Measurements from ENCODE around the gene LARP6. TPM values are rescaled to one million over a fixed set of nuclear protein-coding genes. Genes with fewer than 3 reads are reported as not detected.
A peak's percentile ranks its signal among the peaks of the same experiment; 100 is the strongest.
"Not testable (repeated sequence)": the region's sequence is repeated elsewhere in the genome, so short reads cannot be mapped to it uniquely, and the experiment has no call there.

LARP6 gene
- total RNA-seq, 1 donor from 2014 or later, result 9.4 TPM

DNA sequence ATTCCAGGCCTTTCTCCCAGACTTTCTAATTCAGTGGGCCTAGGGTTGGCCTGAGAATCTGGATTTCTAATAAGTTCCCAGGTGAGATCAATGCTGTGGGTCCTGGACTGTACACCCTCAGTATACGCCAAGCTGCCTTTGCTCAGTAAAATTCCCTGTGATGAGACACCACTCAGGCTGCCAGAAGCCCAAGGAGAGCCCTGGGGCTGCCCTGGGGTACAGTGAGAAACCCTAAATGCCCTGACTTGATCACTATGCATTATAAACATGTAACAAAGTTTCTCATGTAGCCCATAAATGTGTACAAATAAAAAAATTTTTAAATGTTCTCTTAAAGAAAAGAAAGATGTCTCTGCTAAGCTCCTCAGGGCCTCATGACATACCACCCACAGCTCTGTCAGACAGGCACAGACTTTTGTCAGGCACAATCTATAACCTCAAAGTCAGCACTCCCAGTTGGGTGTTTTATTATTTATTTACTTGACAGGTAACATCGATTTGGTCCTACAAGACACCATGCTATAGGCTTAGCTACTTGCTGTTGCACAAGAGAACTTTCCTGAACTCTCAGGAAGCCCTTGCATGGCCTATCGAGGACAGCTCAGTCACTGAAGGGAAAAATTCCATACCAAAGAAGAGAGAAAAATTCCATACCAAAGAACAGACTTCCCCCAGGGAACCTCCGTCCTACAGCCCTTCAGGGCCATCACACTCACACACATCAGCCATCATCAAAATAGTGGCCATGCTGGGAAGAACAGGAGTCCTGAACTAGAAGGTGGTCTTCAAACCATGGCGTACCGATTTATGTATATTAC lies 22.7 kb downstream of the LARP6 start:
- DNase-seq (ENCODE audit: low read depth in 2 of 2), result no peak

DNA sequence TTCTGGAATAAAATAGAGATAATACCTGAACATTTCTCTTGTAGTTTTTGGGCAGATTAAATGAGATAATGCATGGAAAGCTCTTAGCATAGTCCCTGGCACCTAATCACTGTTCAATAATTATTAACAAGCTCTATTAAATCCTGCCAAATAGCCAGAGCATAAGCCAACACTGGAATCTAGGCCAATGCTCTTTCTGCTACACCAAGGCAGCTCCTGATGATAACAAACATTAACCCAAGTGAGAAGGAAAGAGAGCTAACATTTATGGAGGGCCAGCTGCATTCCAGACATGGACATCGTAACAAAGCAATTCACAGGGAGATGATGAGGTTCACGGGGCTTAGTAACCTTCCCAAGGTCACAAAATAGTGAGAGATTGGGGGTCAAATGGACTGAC lies 23.3 kb downstream of the LARP6 start:
- no peak for DNase-seq (ENCODE audit: low read depth in 2 of 2)

DNA sequence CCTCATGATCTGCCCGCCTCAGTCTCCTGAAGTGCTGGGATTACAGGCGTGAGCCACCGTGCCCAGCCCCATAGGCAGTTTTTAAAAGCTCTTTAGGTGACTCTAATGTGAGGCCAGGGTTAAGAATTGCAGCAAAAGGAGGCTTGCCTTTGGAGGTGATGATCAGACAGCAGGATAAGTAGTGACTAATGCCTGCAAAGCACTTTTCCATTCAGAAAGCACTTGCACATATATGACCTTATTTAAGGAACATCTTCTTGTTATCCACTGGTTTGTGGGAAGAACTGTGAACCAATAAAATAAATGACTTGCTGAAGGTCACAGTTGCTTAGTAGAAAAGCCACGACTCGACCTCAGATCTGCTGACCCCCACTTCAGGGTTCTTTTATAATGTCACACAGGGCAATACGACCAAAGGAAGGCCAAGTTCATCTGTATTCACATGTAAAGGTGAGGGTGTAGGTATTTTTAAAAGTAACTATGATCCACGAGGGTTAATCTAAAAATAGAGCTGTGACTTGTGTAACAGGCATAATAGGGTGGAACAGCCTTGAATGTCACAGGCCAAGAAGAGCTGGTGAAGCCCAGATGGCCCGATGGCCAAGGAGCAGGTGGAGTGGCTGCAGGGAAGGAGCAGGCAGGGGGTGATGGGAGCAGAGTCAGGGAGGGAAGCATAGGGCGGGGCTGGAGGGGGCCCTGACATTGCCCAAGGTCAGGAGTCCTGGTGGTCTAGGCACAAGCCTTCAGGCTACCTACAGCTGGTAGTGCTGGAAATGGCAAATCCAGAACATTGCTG lies 24.4 kb downstream of the LARP6 start:
- DNase-seq (ENCODE audit: low read depth in 2 of 2), result no peak

DNA sequence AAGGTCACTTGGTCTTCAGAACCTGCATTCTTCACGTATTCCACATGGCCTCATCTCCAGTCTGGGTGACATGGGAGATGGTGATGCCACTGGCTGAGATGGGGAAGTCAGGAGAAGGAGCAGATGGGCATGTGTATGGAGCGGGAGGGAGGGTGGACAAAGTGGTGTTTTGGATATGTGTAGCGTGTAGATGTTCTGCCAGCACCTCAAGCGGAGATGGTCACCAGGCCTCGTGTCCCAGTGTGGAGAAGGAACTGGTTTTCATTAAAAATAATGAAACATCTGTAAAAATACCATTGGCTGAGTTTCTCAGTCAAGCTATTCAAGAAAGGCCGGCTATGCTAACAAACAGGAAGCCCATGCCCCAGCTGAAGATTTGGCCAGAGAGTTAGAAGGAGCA lies 26.2 kb downstream of the LARP6 start:
- DNase-seq (ENCODE audit: low read depth in 2 of 2), result no peak

DNA sequence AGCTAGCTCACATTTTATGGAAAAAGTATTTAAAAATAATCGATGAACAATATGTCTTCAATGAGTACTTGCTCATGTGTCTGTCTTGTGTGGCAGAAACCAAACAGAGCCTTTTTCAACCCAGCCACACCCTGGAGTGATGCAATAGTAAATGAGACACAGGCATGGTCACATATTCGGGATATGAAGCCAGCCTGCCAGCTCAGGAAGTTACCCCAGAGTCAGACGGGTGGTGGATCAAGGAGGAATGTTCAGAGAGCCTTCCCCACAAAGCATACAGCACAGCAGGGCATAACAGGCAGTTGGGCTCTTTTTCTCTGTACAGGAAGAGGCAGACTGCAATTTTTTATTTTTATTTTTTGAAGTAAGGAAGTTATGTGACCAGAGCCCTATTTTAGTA lies 27.3 kb downstream of the LARP6 start:
- DNase-seq (ENCODE audit: low read depth in 2 of 2), result peak in 1 of 2 donors; percentile 39

DNA sequence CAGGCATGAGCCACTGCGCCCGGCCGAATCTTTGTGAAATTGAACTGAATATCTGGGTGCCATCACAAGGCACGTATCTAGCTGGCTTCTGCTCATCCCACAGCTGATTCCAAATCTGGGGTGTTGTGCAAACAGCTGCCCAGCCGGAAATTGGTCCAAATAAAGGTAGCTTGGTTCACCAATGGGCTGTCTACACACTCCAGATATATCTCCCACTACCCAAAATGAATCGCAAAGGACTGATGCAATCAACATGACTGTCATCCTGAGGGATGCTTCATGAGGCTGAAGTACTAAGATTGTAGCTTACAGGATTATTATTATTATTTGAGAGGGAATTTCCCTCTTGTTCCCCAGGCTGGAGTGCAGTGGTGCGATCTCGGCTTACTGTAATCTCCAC lies 28.1 kb downstream of the LARP6 start:
- no peak for DNase-seq (ENCODE audit: low read depth in 2 of 2)

DNA sequence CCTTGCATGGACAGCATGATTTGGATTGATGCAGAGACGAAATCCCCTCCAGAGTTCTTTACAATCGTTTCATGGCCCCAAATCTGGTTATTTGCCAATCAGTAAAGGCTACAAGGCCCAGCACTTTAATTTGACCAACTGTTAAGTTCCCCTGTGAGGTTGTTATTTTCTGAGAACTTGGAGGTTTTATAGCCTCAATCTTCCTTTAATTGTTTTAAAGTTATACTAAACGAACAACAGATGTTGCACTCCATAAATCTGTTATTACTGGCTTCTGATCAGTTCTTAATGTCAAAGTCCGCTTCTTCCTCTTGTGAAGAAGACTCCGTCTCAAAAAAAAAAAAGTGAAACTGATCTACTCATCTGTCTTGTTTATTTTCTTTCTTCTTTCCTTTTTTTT lies 30.8 kb downstream of the LARP6 start:
- DNase-seq (ENCODE audit: low read depth in 2 of 2), result no peak

DNA sequence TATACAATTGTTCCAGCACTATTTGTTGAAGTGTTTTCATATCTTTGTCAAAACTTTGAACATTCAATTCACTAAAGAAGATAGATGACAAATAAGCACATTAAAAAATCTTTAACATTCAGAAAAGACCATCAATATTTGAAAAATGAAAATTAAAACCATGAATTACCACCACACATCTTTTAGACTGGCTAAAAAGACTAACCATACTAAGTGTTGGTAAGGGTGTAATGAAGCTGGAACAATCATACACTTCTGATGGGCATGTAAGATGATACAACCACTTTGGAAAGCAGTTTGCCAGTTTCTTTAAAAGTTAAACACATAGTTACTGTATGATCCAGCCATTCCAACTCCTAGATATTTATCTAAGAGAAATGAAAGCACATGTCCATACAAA lies 33.7 kb downstream of the LARP6 start:
- no peak for DNase-seq (ENCODE audit: low read depth in 2 of 2)

DNA sequence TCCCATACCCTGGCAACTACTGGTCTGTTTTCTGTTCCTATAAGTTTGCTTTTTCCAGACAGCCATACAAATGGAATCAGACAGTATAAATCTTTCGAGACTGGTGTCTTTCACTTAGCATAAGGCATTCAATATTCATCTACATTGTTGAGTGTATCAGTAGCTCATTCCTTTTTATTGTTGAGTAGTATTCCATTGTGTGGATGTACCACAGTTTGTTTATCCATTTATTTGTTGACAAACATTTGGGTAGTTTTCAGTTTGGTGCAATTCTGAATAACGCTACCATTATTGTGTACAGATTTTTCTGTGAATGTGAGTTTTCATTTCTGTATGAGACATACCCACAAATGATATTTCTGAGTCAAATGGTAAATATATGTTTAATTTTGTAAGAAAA lies 35.4 kb downstream of the LARP6 start:
- no peak for DNase-seq (ENCODE audit: low read depth in 2 of 2)

DNA sequence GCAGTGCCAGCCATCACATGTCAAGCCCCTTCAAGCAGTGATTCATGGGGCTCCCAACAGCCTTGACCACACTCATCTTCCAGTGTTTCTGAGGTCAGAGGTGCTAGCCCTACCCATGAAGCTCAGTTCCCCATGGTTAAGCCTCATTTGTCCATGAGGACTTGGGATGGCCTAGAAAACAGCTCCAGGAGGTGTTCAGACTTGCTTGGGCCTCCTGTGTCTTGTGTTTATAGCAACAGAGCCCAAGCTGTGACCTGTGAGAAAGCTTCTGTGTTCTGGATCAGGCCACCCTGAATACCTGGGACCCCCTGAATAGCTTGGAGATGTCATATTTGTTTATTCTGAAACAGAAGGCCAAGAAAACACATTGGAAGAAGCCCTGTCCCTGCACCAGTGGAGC lies 36.7 kb downstream of the LARP6 start:
- DNase-seq (ENCODE audit: low read depth in 2 of 2), result no peak

DNA sequence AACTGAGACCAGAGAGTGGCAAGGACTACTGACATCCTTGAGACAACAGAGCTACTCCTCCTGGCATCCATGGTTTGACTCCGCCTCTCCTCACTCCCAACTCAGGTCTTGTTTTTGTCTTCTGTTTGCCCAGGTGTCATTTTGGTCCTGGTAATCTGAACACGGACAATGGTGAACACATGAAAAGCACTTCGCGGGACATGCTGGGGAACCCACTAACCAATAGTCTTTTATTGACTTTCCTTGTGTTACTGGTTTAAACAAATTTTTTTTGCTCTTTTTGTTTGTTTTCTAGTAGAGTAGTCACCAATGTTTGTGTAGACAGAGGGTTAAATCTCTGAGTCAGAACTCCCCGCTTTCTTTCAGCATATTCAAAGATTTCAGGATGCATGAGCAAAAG lies 38.4 kb downstream of the LARP6 start:
- no peak for DNase-seq (ENCODE audit: low read depth in 2 of 2)

DNA sequence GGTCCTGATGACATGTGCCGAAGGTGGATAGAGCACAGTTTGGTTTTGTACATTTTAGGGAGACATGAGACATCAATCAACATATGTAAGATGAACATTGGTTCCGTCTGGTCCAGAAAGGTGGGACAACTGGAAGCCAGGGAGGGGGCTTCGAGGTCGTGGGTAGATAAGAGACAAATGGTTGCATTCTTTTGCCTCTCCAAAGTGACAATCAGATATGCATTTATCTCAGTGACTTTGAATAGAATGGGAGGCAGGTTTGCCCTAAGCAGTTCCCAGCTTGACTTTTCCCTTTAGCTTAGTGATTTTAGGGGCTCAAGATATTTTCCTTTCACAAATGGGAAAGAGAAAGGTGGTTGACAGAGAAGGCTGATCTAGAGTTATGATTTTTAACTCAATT lies 38.9 kb downstream of the LARP6 start:
- not testable (repeated sequence) for DNase-seq (ENCODE audit: low read depth in 2 of 2)

DNA sequence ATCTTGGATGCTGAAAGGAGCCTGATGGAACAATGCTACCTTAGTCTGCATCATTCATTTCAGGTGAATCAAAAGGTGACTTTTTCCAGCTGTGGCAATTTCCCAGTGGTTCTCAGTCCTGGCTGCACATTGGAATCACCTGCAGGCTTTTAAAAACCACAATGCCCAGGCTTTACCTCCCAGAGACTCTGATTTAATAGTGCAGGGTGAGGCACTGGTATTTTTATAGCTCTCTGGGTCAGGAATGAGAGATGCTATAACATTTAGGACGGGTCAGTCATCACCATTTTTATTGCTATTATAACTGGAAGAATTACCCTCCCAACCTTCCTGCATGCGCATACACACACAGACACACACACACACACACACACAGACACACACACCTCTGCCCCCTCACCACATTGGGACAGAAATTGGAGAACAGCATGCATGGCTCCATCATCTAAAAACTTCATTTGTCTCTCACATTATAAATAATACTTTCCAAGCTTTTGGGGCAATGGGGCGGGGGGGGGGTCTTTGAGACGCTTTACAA lies 41.1 kb downstream of the LARP6 start:
- DNase-seq (ENCODE audit: low read depth in 2 of 2), result no peak

DNA sequence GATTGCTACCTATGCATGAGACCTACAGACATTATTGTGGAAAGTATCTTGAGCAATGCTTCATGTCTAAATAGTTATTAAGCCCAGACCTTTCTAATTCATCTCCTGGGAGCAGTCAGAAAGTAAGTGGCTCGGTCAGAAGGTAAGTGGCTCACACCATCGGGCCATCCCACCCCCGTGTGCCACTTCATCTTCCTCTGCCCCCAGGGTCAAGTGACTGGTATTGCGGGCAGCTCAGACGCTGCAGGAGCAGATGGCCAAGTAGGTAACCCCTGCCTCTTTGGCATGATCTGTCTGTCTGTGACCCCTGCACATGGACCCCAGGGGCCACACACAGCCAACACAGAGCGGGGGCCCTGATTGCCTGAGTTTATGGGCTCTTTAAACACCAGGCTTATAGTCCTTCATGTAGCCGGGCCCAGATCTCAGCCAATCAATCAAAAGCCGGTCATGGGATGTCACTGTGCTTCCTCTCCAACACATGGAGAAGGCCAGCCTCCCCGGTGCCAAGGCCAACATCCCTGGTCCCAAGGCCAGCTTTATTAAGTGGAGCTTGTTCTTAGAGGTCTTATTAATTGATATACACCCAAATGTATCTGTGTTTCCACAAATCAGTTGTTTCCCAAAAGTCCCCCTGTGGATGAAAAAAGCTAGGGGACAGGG lies 42.9 kb downstream of the LARP6 start:
- DNase-seq (ENCODE audit: low read depth in 2 of 2), result no peak

DNA sequence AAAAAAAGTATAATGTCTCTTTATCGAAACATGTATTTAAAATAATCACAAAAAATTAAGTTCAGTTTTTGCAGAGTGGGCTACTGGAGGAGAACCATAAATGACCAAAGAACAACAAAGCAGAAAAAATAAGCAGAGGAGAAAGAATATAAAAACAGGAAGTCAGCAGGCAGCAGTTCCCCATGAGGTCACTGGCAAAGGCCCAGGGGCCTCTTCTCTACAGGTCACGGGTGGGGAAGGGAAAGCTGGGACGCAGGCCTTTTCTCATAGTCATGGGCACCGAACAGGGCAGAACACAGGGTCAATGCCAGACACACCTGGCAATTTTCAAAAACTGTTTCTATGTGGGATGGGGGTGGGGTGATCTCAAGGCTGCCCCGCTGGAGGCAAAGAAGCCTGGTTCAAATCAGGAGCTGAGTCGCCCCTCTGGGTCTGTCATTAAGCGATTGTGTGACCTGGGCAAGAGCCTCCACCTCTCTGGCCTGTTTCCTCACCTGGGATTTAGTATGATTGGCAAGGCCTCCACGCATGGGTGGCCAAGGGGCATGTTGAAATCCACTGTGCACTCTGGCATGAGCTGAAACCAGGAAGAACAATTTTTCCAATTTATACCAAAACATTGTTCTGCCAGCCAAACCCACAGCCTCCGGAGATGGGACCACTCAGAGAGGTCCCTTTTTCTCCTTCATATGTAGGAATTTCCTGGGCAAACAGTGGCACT lies 46.8 kb downstream of the LARP6 start:
- DNase-seq (ENCODE audit: low read depth in 2 of 2), result peak; percentile 81 to 86

DNA sequence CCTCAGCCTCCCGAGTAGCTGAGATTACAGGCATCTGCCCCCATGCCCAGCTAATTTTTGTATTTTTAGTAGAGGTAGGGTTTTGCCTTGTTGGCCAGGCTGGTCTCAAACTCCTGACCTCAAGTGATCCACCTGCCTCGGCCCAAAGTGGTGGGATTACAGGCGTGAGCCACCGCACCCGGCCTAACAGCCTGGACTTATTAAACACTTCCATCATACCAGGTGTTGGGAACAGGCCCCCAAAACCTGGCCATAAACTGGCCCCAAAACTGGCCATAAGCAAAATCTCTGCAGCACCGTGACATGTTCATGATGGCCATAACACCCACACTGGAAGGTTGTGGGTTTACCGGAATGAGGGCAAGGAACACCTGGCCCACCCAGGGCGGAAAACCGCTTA lies 49.6 kb downstream of the LARP6 start:
- not testable (repeated sequence) for DNase-seq (ENCODE audit: low read depth in 2 of 2)

DNA sequence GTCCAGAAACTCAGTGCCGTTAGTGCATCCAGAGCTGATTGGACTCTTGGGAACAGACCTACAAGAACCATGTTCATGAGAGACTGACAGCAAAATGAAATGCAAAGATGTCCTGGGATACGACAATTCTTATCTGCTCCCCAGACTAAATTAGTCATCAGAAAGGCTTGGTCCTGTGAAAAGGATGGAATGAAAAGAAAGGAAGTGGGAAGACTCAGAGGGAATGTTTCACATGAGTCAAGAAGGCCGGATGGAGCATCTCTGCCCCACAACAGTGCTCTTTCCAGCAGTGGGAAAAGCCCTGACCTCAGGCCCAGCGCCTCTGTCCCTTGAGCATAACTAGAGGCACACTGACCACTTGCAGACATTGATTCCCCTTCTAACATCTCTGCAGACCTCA lies 51.3 kb downstream of the LARP6 start:
- DNase-seq (ENCODE audit: low read depth in 2 of 2), result peak in 1 of 2 donors; percentile 52

DNA sequence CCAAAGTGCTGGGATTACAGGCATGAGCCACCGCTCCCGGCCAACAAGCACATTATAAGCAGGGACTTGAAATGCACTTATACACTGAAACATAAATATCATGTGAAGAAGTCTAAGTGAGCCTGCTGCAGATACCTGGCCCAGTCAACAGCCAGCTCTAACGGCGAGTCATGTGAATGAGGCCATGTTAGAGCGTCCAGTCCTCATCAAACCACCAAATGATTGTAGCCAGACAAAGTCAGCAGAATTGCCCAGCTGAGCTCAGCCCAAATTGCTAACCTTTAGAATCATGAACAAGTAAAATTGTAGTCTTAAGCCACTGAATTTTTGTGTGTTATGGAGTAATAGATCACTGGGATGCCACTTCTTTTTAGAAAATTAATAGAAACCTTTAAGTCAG lies 52.8 kb downstream of the LARP6 start:
- no peak for DNase-seq (ENCODE audit: low read depth in 2 of 2)

DNA sequence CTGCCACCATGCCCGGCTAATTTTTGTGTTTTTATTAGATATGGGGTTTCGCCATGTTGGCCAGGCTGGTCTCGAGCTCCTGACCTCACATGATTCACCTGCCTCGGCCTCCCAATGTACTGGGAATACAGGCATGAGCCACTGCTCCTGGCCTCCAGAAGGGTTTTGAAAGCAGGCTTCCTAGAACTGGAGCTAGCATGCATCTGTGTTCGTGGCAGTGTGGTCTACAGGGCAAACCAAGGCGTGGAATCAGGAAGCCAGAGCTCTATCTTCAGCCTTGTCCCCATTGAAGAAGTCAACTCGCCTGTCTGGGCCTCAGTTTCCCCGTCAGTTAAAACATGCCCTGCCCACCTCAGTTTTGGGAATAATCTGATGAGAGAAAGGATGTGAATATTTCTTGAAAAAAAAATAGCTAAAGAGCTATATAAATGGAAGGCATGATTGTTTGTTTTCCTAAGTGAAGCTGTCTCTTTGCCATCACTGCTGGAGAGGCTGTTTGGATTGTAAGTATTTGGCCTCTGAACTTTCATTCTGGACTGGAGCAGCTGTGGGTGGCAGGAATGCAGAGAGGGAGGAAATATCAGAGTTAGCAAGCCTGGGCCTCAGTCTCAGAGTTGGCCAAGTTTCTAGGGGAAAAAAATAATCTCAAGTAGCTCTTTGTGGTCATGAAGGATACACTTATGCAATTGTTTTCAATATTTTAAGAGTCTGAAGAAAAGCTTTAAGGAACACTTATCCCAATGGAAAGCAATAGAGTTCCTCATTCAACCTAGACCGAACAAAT lies 54.1 kb downstream of the LARP6 start:
- DNase-seq (ENCODE audit: low read depth in 2 of 2), result peak in 1 of 2 donors; percentile 89

DNA sequence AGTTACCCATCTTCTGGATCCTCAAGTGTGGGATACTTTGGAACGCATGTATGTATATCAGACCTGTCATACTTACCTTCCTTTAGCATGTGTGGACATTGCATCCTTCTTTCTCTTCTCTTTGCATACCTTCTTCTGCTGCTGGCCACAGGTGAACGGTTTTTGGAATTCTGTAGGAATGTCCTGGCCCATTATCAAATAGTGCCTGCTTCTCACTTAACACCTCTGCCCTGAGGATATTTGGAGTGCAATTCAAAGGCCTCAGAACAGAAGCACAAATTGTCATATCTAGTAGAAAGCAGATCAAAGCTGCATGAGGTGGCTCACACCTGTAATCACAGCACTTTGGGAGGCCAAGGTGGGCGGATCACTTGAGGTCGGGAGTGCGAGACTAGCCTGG lies 56.5 kb downstream of the LARP6 start:
- DNase-seq (ENCODE audit: low read depth in 2 of 2), result no peak

All from dermis microvascular lymphatic vessel endothelial cell (primary cell).